NCI-H446 treated with DMSO at 0.1 percent for 48 hours (cell line): Measurements from ENCODE around the gene NTM.

Experiments
- DNase-seq: peaks from one replicate; lab custom pipeline; 2025; lab: John Stamatoyannopoulos, UW

The NTM gene

DNA sequence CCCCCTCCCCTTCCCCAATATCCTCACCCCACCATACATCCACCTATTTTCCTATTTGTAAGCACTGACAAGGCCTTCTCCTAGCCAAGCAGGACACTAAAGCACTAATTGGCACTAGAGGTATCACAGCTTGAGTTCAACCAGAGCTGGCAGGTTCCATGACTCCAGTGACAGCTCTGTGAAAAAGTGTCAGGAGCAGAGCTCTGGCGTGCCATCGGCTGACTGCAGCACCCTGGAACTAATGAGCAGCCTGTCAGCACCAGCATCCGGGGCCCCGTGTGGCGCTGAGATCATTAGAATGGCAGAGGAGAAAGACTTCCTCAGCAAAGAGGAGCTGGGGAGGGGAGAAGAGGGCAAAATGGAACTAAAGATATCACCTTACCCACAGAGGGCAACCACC is 847.4 kb downstream of the NTM start:
- DNase-seq: no peak

DNA sequence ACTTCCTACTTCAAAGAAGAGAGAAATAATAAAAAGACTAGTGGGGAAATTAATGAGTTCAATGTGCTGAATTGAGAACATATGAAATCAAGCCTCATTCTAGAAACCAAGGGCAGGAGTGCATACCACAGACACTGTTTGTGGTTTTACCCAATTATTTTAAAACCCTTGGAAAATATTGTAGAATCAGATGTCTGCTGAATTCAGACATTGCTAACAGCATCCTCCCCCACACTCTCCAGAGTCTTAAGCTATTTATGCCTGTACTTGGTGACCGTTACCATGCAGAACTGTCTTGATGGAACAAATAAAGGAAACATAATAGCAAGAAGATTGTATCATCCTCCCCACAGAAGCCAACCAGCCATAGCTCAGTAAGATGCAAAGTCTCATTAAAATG is 850.1 kb downstream of the NTM start:
- DNase-seq: no peak

DNA sequence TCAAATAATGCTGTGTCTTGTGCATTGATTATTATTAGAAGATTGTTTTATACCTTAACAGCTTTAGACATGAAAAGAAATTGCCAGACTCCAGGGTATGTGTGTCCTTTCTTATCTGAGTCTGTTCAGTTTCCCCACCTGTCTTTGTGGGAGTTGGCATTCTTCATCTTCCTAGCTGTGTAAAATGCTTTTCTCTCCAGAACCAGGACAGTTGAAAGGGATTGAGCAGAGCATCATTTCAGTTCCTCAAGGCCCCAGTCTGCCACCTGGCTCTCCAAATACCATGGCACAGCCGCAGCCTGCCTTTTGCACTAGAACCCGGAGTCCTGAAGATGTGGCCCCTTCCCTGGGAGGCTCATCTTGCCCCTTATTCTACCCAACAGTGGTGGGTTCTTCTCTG is 851.9 kb downstream of the NTM start:
- DNase-seq: no peak

DNA sequence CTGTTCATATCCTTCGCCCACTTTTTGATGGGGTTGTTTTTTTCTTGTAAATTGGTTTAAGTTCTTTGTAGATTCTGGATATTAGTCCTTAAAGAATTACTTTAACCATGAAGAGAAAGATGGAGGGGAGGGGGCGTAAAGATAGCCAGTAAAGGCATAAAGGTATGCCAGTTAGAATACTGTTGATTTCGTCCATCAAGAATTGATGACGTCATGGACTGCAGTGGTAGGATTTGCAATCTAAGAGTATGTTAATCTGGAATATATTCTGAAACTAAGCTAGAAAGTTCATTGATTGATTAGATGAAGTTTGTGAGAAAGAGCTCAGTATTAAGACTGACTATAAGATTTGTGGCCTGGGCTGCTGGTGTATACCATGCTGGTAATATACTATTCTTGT is 856.1 kb downstream of the NTM start:
- DNase-seq: no peak

DNA sequence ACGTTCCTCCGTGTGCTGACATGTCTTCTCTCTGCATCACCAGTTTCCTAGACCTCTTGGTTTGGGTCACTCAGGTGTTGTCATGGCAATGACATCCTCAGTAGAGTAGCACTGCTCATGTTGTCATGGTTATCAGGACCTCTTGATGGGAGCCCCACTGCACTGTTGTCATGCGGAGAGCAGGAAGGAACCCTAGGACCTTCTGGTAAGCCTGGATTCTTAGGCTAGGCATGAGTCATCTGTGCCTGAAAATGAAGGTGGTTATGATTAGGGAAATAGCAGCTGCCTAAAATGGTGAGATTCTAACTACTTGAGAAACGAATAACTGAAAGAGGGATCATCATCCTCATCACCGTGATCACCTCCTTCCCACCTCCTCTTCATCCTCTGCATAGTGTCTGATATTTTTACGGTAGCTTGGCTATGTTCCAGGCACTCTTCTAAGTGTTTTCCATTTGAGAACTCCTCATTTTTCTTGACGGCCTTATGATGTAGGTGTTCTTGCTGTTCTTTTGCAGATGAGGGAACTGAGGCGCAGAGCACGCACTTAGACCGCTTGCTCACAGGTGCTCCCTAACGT is 858.4 kb downstream of the NTM start:
- no peak for DNase-seq

DNA sequence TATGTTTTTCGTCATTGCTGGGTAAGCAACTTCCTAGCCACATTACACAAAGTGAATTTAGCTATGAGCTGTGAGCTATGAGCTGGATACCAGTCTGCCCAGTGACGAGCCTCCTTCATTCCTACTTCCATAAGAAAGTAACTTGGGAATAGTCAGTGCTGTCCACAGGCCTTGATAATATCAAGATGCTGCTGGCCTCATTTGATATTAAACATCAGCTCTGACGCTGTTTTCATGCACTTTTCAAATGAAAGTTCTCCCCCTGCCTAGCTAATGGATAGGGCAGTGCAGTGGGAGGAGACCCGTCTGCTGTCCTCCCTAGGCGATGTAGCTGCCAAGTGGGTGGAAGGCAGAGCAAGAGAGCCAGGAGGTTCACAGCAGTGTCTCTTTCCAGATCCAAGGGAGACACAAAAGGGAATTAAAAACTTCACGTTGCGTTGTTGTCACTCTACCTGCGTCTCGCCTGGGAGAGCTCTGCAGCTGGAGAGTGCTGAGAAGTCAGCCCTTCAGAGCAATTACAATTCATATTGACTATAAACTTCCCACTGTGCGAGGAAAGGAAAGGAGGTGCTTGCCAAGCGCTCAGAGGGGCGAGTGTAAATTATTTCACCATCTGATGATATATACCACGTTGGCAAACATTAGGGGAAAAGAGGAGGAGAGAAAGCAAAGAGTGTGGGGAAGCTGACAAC is 861.4 kb downstream of the NTM start:
- no peak for DNase-seq

DNA sequence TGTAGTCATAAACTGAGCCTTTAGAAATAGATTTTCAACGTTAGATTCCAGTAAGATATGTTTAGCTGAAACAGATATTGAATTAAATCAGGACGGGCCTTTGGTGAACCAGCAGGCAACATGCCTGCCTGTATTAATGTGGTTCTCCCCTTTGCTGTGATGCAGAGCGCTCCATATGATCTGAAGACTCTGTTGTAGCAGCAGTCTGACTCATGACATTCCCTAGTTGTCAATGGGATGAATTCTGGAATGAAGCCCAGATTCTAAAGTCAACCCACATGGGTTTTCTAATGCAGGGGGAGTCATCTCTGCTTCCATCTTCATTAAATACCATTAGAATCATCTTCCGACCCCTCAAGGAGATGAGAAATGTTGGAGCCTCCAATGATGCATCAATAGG is 864.5 kb downstream of the NTM start:
- no peak for DNase-seq

DNA sequence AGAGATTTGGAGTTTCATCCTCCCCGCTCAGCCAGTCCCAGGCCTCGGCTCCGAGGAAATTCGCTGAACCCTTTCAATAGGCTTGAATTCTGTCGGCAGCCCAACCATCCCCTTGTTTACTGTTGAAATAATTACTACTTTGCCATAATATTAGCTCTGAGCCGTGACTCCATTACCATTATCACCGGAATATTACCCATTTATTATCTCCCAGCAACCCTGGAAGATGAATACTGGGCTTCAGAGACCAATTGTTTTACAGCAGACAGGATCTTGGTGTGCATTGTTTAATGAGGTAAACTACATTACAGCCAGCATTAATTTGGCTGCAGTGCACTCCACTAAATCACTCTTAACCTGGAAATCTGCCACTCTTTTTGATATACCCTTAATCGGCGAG is 867.4 kb downstream of the NTM start:
- DNase-seq: no peak

DNA sequence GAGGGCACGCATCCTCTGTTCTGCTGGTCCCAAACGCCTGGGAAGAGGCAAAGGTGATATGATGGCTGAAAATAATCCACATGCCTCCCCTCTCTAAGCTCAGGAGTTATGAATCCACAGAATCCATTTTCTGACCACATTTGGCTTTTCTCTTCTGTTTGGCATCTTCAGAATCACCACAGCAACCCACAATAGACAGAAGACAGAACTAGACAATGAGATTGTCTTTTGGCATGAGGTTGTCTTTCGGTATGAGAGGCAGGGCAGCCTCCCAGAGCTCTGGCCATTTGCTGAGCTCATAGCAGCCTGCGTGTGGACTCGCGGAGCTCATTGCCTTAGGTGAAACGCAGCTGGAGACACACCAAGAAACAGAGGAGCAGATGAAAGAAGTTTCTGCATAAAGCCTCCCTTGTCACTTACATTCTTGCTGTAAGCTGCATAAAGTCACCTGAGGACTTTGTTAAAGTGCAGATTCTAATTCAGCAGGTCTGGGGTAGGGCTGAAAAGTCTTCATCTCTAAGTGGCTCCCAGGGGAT is 868.0 kb downstream of the NTM start:
- no peak for DNase-seq

DNA sequence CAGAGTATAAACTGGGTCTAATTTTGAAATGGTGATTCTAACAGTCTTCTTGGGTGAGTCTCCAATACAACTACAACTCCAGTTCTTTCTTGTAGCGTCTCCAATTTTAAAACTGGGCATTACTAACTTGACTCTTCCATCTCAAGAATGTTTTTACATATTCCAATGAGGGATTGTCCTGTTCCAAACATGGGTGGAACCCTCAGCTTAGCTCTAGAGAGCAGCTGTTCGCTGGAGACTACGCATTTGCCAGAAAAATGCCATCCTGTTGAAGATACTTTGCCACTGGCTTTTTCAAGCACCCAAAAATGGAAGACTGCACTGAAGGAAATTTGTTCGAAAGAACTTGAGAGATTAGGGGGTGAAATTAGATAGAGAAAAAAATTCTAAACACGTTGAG is 870.0 kb downstream of the NTM start:
- no peak for DNase-seq

DNA sequence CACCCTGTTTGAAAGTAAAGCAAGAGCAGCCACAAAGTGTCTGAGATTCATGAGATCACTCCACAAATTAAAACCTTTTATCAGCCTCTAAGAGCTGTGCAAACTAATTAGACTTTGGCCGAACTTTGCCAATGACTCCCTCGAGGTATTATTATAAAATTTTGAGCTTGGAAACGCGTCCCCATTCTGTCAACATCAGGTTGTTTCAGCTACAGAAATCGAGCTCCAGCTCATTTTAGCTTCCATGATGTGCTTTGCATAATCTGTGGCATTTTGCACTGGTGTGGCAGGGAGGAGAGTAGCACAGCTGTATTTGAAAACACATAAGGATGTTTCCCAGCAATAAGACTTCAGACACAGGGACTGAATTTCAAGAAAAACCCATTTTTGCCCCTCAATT is 872.2 kb downstream of the NTM start:
- DNase-seq: no peak

DNA sequence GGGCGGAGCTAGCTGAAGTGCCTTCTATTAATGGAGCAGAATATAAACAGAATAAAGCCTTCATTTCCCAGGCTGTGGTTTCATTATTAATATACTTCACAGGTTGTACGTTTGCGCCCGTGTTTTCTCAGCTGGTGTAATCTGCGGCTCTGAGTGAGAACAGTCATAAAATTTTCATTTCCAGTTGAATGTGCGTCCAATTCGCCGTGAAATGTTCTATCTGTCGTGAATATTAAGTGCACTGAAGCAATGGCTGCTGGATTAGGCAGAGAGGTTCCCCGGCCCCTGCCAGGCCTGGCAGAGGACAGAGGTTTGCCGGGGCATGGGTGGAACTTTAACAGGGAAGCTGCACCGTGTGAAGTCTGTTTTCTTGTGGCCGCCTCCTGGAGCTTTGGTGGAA is 874.4 kb downstream of the NTM start:
- no peak for DNase-seq

DNA sequence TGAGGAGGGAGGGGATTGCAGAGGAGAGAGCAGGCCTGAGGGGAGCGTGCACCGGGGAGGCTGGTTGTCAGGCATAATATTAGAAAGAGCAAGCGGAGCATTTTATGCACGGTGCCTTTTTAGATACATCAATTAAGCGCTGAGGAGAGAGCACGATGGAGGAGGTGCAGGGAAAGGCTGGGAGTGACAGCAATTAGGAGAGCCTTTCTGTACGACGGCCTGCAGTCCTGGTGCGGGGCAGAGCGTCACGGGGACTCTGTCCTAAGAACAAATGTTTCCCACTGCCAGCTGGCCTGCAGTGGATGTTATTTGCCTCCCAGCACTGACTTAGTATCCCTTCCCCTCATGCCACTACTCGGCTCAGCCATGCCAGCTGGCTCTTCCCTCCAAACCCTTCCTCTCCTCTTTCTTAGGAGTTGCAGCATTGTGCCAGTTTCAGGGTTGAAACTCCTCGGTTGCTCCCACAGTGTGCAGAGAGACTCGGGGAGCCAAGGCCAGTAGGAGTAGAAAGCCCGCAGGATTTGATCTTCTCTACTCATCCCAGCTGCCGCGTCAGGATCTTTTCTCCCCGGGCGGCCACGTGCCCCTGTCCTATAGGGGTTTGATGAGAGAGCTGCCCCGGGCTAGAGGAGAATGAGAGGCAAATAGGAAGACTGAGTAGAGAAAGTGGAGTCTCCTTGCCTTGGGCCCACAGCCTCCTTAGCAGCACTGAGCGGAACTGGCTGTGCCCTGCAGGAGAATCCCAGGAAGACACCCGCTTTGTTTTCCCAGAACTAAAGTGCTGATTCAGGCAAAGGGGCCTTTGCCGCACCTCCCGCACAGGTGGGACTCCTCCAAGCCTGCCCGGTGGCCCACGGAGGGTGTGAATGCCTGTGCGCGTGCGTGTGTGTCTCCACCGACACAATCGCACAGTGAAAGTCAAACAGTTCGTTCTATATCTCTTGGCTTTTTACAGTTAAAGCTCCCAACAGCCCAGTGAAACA is 875.3 kb downstream of the NTM start:
- no peak for DNase-seq

DNA sequence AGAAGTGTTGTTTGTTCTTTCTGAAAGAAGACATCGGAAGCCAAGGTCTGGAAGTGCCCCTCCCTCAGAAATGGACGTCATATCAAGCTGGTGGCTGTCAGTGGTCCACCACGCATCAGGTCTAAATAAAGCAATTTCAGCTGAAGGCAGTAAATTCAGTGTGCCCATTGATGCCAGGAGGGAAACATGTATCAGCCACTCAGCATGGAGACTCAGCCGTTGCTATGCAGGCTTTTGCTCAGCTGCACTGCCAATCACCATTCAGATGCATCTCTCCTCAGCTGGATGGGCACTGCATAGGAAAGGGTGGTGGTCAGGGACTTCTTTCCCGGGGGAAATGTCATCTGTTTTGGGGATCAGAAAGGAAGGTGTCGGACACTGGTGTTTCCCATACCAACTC is 878.2 kb downstream of the NTM start:
- DNase-seq: no peak

DNA sequence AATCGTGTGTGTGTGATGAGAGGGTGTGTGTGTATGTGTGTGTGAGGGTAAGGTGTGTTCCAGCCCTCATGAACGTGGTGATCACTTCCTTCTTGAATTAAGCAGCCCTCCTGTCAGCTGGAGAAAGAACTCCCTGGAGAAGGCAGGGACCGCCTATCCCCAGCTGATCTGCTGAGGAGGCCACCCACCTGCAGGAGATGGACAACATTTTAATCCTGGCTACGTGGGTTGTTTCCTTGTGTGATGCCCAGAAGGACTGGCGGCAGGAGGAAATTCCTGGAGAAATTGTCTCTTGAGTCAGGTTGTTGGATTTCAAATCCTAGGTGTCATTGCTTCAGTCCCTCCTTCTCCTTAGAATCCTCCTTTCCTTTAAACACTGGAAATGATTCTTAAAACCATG is 878.8 kb downstream of the NTM start:
- DNase-seq: no peak

DNA sequence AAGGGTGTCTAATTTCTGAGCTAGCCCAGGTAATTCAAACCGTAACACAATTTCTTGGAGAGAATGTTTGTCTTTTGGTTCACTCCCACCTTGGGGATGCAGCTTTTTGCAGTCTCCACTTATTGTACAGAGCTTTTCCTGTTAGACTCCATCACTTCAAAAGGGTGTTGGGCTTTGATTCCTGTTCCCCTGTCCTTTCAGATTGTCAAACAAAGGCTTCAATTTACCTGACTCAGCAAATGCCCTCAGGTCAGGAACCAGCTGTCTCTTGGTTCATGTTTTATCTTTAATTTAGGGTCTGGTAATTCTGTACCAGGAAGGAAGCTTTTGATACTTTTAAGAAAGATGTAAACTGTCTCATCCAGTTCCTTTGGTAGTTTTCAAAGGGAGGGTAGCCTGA is 880.6 kb downstream of the NTM start:
- DNase-seq: no peak

DNA sequence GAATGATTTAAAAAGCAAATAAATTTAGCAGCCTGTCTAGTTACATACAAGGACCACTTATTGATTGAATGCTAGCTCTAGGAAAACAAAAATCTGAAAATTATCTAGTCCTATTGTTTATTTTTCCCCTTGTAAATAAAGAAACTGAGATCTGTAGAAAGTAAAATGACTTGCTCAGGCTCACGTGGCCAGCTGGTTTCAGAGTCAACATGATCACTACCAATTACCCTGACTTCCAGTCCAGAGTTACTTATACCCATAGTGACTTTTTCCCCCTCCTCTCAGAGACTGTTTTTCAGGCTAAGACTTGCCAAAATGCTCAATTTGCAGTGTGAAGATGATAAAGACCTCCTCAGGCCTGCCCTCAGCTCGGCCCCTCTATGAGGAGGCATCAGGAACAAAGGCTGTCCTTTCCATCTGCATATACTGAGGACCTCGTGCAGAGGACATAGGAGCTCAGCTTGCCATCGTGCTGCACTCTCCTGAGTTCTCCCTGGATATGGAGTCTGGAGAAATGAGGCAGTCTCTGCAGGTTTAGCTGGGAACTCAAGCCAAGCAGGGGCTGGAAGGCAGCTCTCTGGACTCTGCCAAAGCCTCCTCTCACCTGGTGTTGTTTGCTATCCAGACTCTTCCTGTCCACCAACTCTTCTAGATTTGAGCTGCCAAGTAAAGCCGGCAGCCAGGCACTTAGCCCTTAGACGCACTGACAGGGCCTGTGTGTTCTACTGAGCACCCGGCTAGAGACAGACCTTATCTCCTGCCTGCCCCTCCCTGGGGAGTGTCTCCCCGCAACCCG is 883.3 kb downstream of the NTM start:
- DNase-seq: no peak

DNA sequence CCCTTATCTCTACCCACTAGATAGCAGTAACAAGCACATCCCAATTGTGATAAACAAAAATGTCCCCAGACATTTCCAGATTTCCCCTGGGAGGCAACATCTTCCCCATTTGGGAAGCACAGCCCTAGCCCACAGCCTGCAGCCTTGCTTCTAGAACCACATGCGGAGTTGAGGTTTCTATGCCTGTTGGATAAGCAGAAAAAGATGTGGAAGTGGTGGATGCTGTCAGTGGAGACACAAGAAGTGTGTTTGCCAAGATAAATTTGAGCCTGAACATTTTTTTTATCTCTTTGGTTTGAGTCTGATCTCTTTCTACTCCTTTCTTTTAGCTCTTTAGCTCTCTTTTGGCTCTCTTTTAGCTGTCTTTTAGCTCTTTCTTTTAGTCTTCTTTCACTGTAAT is 884.5 kb downstream of the NTM start:
- no peak for DNase-seq

DNA sequence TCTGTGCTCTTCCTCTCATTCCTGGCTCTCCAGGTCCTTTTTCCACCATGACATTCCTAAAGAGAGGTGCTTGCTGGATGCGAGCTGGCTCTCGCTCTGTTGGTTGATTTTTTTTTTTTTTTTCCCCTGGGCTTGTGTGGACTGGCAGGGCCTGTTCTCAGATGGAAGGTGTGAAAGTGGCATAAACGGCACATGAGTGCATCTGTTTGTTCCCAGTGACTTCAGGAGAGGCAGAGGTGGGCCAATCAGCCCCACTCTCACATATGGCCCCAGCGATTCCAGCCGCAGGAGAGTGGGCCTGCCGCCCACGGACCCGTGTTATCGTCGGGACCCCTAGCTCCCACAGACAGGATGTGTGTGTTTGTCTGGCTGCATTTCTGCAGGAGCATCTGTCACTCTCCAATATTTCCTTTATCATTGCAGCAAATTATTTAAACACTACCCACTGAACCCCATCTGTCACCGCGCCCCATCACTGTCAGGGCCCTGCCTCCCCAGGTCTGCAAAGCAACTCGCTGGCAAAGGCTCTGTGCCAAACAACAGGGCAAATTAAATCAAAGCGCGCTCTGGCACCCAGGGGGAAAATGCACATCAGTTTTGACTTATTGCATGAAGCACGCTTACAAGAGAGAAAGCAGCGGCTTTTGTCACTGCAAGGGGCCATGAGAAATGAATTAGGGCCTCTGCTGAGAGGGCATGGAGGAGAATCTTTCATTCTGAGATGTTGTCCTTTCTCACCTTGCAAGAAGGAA is 886.3 kb downstream of the NTM start:
- DNase-seq: no peak

DNA sequence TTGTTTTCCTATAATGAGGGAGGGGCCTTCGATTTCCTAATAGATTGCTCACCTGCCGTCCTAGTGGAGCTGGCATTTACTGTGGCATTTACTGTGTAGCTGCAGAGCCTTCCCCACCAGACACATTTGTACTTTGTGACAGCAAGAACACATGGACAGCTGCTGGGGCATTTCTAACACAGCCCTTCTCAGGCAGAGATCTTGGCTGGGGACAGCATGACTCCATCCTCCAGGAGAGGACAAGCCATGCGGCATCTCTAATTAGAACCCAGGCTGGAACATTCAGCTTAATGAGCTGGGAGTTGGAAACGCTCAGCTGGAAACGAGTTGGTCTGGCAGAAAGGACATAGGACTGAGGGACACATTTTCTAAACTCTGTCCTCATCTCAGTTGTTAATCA is 887.5 kb downstream of the NTM start:
- DNase-seq: no peak

DNA sequence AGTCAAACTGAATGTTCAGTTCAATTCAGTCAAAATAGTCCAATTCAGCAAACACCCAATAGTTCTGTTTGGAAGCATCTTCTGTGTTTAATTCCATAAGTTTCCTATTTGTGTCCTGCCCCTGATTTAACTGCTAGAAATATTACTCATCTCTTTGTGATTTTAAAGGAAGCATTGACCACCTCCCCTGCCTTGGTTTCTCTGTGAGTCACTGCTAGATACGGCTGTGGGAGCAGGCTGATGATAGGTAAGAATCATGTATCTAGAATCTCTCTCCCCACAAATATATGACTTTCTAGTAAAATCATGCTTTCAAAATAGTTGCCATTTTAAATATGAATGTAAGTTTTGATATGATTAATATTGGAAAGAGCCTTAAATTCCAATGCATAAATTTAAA is 888.5 kb downstream of the NTM start:
- DNase-seq: no peak
